BJ (cell line): ENCODE data around the gene STAT5B. TPM values are rescaled to one million over a fixed set of nuclear protein-coding genes. Genes with fewer than 3 reads are reported as not detected.
"Not testable (repeated sequence)": the region's sequence is repeated elsewhere in the genome, so short reads cannot be mapped to it uniquely, and the experiment has no call there.

Source experiments
- CTCF ChIA-PET: fragments of 350-600 bp; formaldehyde crosslinking; extraction: SDS; loops from one replicate; lab custom pipeline; 2021; ENCODE audit warnings: antibody characterized with exemption, inconsistent platforms; lab: Yijun Ruan, JAX
- POLR2A ChIA-PET: fragments of 300-600 bp; sonication (Branson Sonifier 250); formaldehyde crosslinking; extraction: SDS; loops from one replicate; lab custom pipeline; 2021; ENCODE audit warnings: antibody characterized with exemption; lab: Charles Lee
- DNase-seq: peaks from one replicate; pipeline ENCODE4 v3.0.0-alpha.2; 2011; ENCODE audit warnings: low read depth
- H3K27me3 ChIP-seq: 2 replicates; pipeline ENCODE4 v1.6.0; 2011; ENCODE audit warnings: low read length; ENCODE audit not compliant: control insufficient read depth, insufficient read depth
- H3K36me3 ChIP-seq: 2 replicates; pipeline ENCODE4 v1.5.1; 2011; ENCODE audit warnings: low read length; ENCODE audit not compliant: control insufficient read depth, insufficient read depth
- H3K4me3 ChIP-seq: 2 replicates; pipeline ENCODE4 v1.5.1; 2011; ENCODE audit warnings: low read depth, mild to moderate bottlenecking, control low read depth, low read length
- CTCF ChIP-seq: IDR thresholded peaks from 2 replicates; pipeline ENCODE4 v1.5.1; 2011; ENCODE audit warnings: low read depth, mild to moderate bottlenecking, control low read depth, inconsistent platforms, low read length, moderate library complexity; ENCODE audit not compliant: insufficient read depth
- polyA plus RNA-seq: library from polyadenylated mRNA; depleted of rRNA; stranded (reverse); fragments of >200 nt; gene quantifications from 2 replicates; pipeline ENCODE4 v1.2.3, GENCODE V29; 2011

The STAT5B gene
- polyA plus RNA-seq, 1 experiment: 37.2 TPM

- Histone ChIP-seq H3K4me3 (no peak overlapping the region), H3K27me3 (no peaks in the 10 kb centered on the region; the same call in 1 of the 2 replicates), H3K36me3 (peaks cover 4% of the 10 kb centered on the region)
- ChIA-PET POLR2A (no interaction called here), CTCF (interaction anchor here (1.8 to 2.0 kb wide), 2 partner anchors 10 to 226 kb away, joined by 5 to 7 read pairs; no protein-coding TSS in a partner anchor)
- no peak for TF ChIP-seq CTCF
- no peak for DNase-seq
Measured at GRCh38 chr17:42301022-42301421, 24.8 kb upstream of the STAT5B start.

- H3K36me3 ChIP-seq, H3K4me3 ChIP-seq, H3K27me3 ChIP-seq, DNase-seq, CTCF ChIA-PET, POLR2A ChIA-PET: not testable (repeated sequence)
Measured at GRCh38 chr17:42299913-42300312, 23.7 kb upstream of the STAT5B start.

GRCh38 chr17:42299361-42299760 lies 23.2 kb upstream of the STAT5B start:
- POLR2A ChIA-PET, DNase-seq: not testable (repeated sequence)
- CTCF ChIA-PET: interaction anchor here (1.0 to 1.5 kb wide), 2 partner anchors 11 kb away, joined by 3 read pairs; partner anchors contain the start of gene STAT5A

GRCh38 chr17:42297775-42298174 lies 21.6 kb upstream of the STAT5B start:
- DNase-seq, H3K4me3 ChIP-seq, H3K27me3 ChIP-seq, POLR2A ChIA-PET, H3K36me3 ChIP-seq, CTCF ChIA-PET: not testable (repeated sequence)

More at GRCh38 chr17:42299361-42299760, 23.2 kb upstream of the STAT5B start:
- not testable (repeated sequence) for H3K27me3 ChIP-seq, H3K36me3 ChIP-seq, H3K4me3 ChIP-seq

GRCh38 chr17:42296012-42296411 lies 19.8 kb upstream of the STAT5B start:
- ChIA-PET POLR2A (no interaction called here), CTCF (interaction anchor here (1.3 to 1.5 kb wide), 2 partner anchors 15 to 21 kb away, joined by 3 to 4 read pairs; no protein-coding TSS in a partner anchor)
- no peak for DNase-seq

GRCh38 chr17:42294469-42295398 lies 18.5 kb upstream of the STAT5B start:
- CTCF ChIA-PET: interaction anchor here (0.7 to 1.5 kb wide), 4 partner anchors 11 to 62 kb away, joined by 3 to 4 read pairs (median 3); no protein-coding TSS in a partner anchor
- Histone ChIP-seq H3K27me3 (no peaks in the 10 kb centered on the region), H3K4me3 (no peak overlapping the region), H3K36me3 (peaks cover 2% of the 10 kb centered on the region)
- POLR2A ChIA-PET: no interaction called here
- no peak for DNase-seq
- TF ChIP-seq CTCF: no peak

More at GRCh38 chr17:42296012-42296411, 19.8 kb upstream of the STAT5B start:
- Histone ChIP-seq H3K4me3 (no peak overlapping the region), H3K36me3 (peaks cover 2% of the 10 kb centered on the region), H3K27me3 (no peaks in the 10 kb centered on the region)
- no peak for TF ChIP-seq CTCF
